Endothelial cell (in vitro differentiated cells): ENCODE measurements around the gene AP4M1. TPM values are rescaled to one million over a fixed set of nuclear protein-coding genes. Genes with fewer than 3 reads are reported as not detected.

Experiments
- DNase-seq: peaks from one replicate; pipeline ENCODE4 v3.0.0; 2021; ENCODE audit warnings: low spot score
- H3K27ac Mint-ChIP-seq: one replicate; pipeline ENCODE4 v1.8.0; 2021; ENCODE audit warnings: mixed read lengths, inconsistent platforms; ENCODE audit not compliant: unreplicated experiment
- H3K27me3 Mint-ChIP-seq: one replicate; pipeline ENCODE4 v1.8.0; 2021; ENCODE audit warnings: mild to moderate bottlenecking, moderate library complexity, mixed read lengths, inconsistent platforms; ENCODE audit not compliant: unreplicated experiment
- H3K36me3 Mint-ChIP-seq: one replicate; pipeline ENCODE4 v1.8.0; 2021; ENCODE audit warnings: mild to moderate bottlenecking, low read depth, mixed read lengths, inconsistent platforms; ENCODE audit not compliant: unreplicated experiment
- H3K4me1 Mint-ChIP-seq: one replicate; pipeline ENCODE4 v1.8.0; 2021; ENCODE audit warnings: mild to moderate bottlenecking, mixed read lengths, inconsistent platforms; ENCODE audit not compliant: unreplicated experiment
- H3K4me3 Mint-ChIP-seq: one replicate; pipeline ENCODE4 v1.8.0; 2021; ENCODE audit warnings: mild to moderate bottlenecking, mixed read lengths, inconsistent platforms; ENCODE audit not compliant: unreplicated experiment
- H3K9me3 Mint-ChIP-seq: one replicate; pipeline ENCODE4 v1.8.0; 2021; ENCODE audit warnings: mixed read lengths, inconsistent platforms; ENCODE audit not compliant: unreplicated experiment
- total RNA-seq: library from RNA; stranded (reverse); fragmentation: NEBNext Ultra II Directional; extraction: Animal tissue kit (Norgen Biotek cat#: 25700); gene quantifications from one replicate; pipeline ENCODE4 v1.2.1, GENCODE V29; 2021; ENCODE audit not compliant: unreplicated experiment
- TF ChIP-seq, protein P1 (sequence below): fragments of 200-600 bp; sonication (generic); IDR thresholded peaks from one replicate; pipeline ENCODE4 v1.5.0; 2021; ENCODE audit warnings: antibody characterized with exemption; ENCODE audit not compliant: unreplicated experiment

The AP4M1 gene
- total RNA-seq, 1 donor from 2014 or later, result 17.8 TPM

DNA sequence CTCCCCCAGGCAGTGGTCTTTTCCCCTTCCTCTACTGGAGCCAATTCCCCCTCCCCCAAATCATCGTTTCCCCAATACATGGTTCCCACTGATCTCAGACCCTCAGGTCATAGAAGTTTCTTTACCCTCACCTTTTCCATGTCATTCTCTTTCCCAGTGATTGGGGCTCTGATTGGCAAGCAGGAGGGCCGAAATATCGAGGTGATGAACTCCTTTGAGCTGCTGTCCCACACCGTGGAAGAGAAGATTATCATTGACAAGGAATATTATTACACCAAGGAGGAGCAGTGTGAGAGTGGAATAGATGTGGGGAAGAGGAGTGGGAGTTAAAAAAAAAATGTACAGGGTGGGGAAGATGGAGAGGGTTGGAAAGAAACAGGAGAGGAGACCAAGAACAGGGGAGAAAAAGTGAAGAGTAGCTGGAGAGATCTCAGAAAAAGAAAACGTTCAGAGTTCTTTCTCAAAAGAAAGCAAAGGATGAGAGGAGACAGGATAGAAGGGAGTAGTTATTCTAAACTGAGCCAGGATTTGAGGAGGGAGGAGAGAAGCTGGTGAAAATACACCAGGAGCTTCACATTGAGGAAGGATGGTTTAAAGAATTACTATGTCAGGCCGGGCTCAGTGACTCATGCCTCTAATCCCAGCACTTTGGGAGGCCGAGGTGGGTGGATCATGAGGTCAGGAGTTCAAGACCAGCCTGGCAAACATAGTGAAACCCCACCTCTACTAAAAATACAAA is 11.8 kb upstream of the AP4M1 start:
- TF ChIP-seq, protein P1, sequence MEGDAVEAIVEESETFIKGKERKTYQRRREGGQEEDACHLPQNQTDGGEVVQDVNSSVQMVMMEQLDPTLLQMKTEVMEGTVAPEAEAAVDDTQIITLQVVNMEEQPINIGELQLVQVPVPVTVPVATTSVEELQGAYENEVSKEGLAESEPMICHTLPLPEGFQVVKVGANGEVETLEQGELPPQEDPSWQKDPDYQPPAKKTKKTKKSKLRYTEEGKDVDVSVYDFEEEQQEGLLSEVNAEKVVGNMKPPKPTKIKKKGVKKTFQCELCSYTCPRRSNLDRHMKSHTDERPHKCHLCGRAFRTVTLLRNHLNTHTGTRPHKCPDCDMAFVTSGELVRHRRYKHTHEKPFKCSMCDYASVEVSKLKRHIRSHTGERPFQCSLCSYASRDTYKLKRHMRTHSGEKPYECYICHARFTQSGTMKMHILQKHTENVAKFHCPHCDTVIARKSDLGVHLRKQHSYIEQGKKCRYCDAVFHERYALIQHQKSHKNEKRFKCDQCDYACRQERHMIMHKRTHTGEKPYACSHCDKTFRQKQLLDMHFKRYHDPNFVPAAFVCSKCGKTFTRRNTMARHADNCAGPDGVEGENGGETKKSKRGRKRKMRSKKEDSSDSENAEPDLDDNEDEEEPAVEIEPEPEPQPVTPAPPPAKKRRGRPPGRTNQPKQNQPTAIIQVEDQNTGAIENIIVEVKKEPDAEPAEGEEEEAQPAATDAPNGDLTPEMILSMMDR, result no peak
- H3K4me3 Mint-ChIP-seq, result peak overlapping the region; percentile 96
- peaks cover 43% of the 10 kb centered on the region for H3K4me1 Mint-ChIP-seq
- H3K9me3 Mint-ChIP-seq, result no peaks in the 10 kb centered on the region
- H3K27ac Mint-ChIP-seq, result peak overlapping the region; percentile 91
- H3K27me3 Mint-ChIP-seq, result peaks cover 14% of the 10 kb centered on the region
- peaks cover 40% of the 10 kb centered on the region for H3K36me3 Mint-ChIP-seq
- no peak for DNase-seq

DNA sequence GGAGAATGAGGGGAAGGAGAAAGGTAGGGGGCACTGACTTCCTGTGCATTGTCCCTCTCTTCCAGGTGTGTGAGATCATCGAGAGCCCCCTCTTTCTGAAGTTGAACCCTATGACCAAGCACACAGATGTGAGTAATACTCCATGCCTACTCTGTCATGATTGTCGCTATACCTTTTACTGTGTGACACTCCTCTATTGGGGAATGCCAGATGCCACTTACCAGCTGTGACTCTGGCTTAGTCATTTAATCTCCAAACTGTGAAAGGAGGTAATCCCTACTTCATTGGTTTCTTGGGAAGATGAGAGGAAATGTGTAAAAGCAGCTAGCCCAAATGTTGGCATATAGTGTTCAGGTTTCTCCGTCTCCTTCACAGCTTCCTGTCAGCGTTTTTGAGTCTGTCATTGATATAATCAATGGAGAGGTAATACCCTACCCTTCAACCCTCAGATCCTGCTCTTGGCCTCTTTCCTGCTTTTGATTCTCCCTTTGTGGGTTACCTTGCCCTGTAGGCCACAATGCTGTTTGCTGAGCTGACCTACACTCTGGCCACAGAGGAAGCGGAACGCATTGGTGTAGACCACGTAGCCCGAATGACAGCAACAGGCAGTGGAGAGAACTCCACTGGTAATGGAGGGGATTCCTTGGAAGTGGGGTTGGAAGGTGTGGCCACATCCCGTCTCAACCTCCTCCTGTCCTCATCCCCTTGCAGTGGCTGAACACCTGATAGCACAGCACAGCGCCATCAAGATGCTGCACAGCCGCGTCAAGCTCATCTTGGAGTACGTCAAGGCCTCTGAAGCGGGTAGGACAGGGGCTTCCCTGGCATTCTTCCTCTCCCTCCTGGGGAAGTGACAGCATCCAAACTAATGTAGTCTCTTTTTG is 10.7 kb upstream of the AP4M1 start:
- Mint-ChIP-seq H3K4me3 (peak overlapping the region; percentile 67), H3K4me1 (peaks cover 52% of the 10 kb centered on the region), H3K36me3 (peaks cover 48% of the 10 kb centered on the region), H3K9me3 (no peaks in the 10 kb centered on the region), H3K27me3 (peaks cover 18% of the 10 kb centered on the region), H3K27ac (peak overlapping the region; percentile 74)
- DNase-seq, result no peak
- TF ChIP-seq, protein P1, result no peak

DNA sequence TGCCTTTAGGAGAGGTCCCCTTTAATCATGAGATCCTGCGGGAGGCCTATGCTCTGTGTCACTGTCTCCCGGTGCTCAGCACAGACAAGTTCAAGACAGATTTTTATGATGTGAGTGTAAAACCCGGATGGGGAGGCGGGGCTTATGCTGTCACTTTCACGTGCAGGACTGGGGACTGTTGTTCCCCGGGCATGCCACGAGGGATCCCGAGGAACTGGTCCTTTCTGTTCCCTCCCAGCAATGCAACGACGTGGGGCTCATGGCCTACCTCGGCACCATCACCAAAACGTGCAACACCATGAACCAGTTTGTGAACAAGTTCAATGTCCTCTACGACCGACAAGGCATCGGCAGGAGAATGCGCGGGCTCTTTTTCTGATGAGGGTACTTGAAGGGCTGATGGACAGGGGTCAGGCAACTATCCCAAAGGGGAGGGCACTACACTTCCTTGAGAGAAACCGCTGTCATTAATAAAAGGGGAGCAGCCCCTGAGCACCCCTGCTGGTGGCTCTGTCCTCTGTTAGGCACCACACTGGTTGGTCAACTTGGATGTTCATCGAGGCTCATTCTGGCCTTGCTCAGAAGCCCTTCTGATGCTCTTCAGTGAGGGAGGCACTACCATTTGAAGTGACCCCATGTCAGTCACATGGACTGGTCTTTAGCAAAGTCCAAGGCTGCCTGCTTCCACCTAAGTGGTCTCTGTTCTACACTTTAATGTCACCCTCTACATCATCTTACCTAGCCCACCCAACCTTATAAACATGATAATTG is 9.8 kb upstream of the AP4M1 start:
- H3K36me3 Mint-ChIP-seq, result peaks cover 51% of the 10 kb centered on the region
- TF ChIP-seq, protein P1, result no peak
- H3K27me3 Mint-ChIP-seq, result peaks cover 24% of the 10 kb centered on the region
- peak overlapping the region; percentile 53 for H3K4me3 Mint-ChIP-seq
- DNase-seq, result no peak
- H3K4me1 Mint-ChIP-seq, result peaks cover 54% of the 10 kb centered on the region
- peak overlapping the region; percentile 75 for H3K27ac Mint-ChIP-seq
- H3K9me3 Mint-ChIP-seq, result no peaks in the 10 kb centered on the region

DNA sequence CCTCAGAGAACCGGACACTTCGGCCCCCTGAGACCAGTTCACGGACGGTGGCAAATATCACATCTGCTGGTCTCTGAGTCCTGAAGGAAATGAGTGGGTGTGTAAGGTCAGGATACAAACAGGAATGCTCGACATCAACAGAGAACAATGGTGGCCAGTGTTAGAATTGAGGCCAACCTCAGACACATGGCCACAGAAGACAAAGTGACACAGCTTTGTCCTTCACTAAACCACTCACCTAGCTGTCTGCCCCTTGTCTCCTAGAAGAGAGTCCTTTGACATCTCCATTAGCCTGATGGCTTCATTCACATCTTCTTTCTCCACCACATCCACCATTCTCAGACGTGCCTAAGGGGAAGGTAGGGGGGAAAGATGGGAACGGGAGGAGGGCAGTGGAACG is 8.4 kb upstream of the AP4M1 start:
- Mint-ChIP-seq H3K4me3 (peak overlapping the region; percentile 82), H3K36me3 (peaks cover 62% of the 10 kb centered on the region), H3K27ac (peak overlapping the region; percentile 72), H3K9me3 (no peaks in the 10 kb centered on the region), H3K4me1 (peaks cover 58% of the 10 kb centered on the region), H3K27me3 (peaks cover 30% of the 10 kb centered on the region)
- TF ChIP-seq, protein P1, result no peak
- no peak for DNase-seq
